SK-N-SH treated with all-trans-retinoic acid at 6 μM for 48 hours (cell line): ENCODE data around the gene NAT14.

Source experiments
- TF ChIP-seq, protein P1 (sequence below): fragments of 250-450 bp; sonication (Bioruptor Pico); IDR thresholded peaks from 2 replicates; pipeline ENCODE4 v1.5.1; 2021; ENCODE audit warnings: mild to moderate bottlenecking, moderate library complexity
- TF ChIP-seq, protein P2 (sequence below): fragments of 250-450 bp; sonication (Bioruptor Pico); IDR thresholded peaks from 2 replicates; pipeline ENCODE4 v1.8.0; 2020; ENCODE audit warnings: mild to moderate bottlenecking, moderate library complexity, borderline replicate concordance

DNA sequence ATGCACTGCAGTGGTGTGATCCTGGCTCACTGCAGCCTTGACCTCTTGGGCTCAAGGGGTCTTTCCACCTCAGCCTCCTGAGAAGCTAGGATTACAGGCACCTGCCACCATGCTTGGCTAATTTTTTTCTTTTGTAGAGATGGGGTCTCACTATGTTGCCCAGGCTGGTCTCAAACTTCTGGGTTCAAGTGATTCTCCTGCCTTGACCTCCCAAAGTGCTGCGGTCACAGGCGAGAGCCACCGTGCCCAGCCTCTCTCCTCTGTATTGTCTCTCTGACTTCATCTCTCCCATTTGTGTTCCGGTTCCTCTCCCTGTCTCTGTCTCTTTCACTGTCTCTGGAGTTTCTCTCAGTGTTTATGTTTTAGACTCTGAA, 18.8 kb upstream of the NAT14 start:
- TF ChIP-seq, protein P1, sequence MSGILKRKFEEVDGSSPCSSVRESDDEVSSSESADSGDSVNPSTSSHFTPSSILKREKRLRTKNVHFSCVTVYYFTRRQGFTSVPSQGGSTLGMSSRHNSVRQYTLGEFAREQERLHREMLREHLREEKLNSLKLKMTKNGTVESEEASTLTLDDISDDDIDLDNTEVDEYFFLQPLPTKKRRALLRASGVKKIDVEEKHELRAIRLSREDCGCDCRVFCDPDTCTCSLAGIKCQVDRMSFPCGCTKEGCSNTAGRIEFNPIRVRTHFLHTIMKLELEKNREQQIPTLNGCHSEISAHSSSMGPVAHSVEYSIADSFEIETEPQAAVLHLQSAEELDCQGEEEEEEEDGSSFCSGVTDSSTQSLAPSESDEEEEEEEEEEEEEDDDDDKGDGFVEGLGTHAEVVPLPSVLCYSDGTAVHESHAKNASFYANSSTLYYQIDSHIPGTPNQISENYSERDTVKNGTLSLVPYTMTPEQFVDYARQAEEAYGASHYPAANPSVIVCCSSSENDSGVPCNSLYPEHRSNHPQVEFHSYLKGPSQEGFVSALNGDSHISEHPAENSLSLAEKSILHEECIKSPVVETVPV (CRISPR knock-in tag), result no peak
- TF ChIP-seq, protein P2, sequence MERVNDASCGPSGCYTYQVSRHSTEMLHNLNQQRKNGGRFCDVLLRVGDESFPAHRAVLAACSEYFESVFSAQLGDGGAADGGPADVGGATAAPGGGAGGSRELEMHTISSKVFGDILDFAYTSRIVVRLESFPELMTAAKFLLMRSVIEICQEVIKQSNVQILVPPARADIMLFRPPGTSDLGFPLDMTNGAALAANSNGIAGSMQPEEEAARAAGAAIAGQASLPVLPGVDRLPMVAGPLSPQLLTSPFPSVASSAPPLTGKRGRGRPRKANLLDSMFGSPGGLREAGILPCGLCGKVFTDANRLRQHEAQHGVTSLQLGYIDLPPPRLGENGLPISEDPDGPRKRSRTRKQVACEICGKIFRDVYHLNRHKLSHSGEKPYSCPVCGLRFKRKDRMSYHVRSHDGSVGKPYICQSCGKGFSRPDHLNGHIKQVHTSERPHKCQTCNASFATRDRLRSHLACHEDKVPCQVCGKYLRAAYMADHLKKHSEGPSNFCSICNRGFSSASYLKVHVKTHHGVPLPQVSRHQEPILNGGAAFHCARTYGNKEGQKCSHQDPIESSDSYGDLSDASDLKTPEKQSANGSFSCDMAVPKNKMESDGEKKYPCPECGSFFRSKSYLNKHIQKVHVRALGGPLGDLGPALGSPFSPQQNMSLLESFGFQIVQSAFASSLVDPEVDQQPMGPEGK (CRISPR knock-in tag), result no peak
